H54 (cell line): ENCODE results near the gene CERS5.

Experiments used
- DNase-seq: peaks from one replicate; pipeline ENCODE4 v3.0.0; 2011; ENCODE audit warnings: low spot score, mixed read lengths; ENCODE audit not compliant: insufficient read length
- FAIRE-seq: peaks from 3 replicates; lab custom pipeline; 2011; peaks lifted over from hg19 to GRCh38; lab: Jason Lieb, UNC
- POLR2A ChIP-seq: IDR thresholded peaks from 2 replicates; pipeline ENCODE4 v1.6.1; 2011; ENCODE audit warnings: low read depth, mild to moderate bottlenecking, low read length

CERS5 gene

DNA sequence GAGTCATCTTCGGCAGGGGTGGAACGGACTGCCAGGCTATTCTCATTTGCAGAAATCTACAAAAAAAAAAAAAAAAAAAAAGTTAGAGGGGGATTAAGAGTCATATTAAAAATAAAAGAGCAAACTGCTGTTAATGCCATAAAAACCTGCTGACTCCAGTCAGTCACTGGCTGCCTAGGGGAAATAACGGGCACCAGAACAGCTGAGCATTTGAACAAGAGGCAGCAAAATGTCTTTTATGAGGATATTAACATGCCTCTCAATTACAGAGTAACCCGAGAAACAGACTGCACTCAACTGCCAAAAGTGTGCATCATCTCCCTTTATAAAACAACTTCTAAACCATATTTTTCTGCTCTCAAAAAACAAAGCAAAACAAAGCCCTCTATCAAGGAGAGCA, 28.7 kb upstream of the CERS5 start:
- TF ChIP-seq POLR2A = no peak
- FAIRE-seq (no peak), DNase-seq (no peak)

GRCh38 chr12:50192908-50193307, 25.7 kb upstream of the CERS5 start:
- DNase-seq (no peak), FAIRE-seq (no peak)
- TF ChIP-seq POLR2A = no peak

DNA sequence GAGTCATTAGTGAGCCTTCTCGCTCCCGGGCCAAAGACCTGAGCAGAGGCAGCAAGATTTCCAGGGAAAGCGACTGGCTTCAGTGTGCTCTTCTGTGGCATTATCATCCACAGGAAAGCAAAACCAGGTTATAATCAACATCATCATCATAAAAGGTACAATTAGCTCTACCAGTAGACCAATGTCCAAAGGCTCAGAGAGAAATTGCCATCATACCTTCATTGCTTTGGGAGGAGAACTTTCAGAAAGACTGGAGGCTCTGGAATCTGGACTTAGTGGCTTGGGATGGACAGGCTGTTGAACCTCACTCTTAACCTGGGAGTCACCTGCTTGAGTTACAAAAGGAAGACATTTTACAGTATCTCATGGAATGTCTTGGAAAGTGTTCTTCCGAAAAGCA, 25.1 kb upstream of the CERS5 start:
- DNase-seq (no peak), FAIRE-seq (no peak)
- TF ChIP-seq POLR2A = no peak

- DNase-seq (no peak), FAIRE-seq (no peak)
- TF ChIP-seq POLR2A = no peak
Measured at GRCh38 chr12:50190859-50191258, 23.7 kb upstream of the CERS5 start.

DNA sequence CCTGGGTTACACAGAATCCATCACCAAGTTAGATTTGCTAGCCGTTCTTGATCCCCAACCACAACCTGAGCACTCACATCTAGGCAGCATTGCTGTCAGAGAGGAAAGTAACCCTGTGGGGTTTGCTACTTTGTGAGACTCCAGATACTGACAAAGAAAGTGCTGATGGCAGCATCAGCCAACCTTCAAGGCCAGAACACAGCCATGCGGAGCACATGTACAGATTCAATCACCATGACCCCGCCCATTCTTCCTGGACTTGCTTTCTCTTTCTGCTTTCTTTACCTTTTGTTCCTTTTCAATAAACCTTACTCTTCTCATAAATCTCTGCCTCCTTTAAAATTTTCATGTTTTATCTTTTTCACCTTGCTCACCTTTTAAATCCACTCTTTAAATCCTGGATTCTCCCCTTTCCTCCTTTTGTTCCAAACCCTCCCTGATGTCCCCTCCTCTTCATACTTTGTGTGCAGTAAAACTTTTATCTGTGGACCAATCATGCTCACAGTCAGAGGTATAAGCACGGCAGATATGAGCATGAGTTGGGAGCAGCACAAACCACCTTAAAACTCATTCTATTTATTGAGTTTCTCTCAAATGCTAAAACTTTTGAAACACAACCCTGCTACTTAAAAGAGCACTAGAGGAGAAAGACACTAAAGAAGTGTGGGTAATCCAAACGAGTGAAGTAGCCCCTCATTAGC, 21.9 kb upstream of the CERS5 start:
- FAIRE-seq = no peak

DNA sequence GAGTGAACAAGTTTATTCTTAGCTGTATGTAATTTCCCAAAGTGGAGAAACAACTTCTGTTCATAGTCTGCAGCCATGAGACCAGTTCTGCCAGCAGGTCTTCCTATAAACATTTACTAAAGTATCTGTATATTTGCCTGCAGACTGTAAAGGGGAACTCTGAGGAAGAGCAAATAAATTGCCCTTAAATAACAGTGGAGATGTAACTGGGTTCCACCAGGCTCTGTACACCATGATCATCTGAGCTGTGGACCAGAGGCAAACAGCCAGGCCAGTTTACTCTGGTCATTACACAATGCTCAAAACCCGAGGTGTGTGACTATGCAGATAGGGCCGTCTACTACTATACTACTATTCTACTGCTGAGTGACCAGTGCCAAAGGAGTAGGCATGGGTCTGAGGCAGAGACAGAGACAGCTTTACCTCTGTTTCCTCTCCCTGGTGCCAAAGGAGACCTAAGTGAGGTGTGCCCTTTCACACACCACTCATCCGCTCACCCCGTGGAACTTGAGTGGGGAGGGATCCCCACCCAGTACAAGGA, 21.1 kb upstream of the CERS5 start:
- no peak for DNase-seq
- no peak for TF ChIP-seq POLR2A
- FAIRE-seq = no peak

More for the DNA sequence above, 21.9 kb upstream of the CERS5 start:
- no peak for DNase-seq
- no peak for TF ChIP-seq POLR2A

DNA sequence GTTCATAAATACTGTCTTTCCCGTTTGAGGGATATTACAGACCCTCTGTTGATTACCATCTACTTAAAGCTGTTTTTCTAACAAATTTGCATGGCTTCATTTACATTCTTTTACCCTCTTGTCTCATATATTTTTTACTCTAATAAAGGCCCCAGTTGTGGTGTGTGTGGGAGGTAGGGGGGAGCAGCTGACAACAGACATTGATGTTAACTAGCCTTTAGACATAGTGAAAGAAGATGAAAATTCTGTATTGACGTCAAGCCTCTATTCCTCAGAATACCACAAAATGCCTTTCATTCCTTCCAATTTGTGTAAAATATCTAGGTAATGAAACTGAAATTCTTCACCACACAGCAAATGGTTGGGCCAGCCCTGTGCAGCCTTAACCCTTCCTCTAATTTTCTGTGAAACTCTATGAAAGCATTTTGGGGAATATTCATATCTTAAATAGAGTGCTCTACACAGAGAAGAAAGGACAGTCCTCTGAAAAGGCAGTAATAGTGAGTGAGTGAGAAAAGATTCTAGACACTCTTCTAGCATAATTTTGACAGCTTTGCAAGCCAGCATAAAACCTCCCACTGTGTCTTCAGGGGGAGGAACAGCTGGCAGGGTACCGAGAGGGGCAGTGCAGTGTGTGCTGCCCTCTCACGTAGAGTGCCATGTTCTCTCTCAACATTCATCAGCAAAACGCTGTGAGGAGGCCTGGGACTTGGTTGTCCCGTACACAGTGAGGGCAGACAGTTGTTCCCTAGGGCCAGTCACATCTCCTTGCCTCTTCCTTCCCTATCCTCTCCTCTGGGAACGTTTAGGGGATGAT, 20.1 kb upstream of the CERS5 start:
- no peak for FAIRE-seq
- no peak for DNase-seq
- TF ChIP-seq POLR2A = no peak

DNA sequence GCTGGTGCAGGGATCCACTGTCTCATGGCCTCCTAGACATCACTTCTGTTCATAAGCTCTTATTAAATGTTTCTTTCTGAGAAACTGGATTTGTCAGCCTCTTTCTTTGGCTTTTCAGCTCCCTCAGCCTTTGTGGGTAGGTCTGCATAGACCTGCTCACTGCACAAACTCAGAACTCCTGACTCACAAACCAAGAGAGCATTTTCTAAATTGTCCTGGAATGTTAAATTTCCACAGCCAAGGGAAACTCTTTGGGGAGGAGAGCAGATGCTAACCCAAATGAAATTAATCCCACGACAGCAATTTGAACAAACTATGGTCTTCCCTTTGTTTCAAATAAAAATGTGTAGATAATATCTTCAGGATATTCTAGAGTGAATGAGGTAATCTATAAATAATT, 19.5 kb upstream of the CERS5 start:
- no peak for FAIRE-seq
- no peak for DNase-seq
- TF ChIP-seq POLR2A = no peak

GRCh38 chr12:50185970-50186663, 18.9 kb upstream of the CERS5 start:
- FAIRE-seq = peak; percentile 45
- DNase-seq = no peak
- TF ChIP-seq POLR2A = no peak

- FAIRE-seq = no peak
Measured at GRCh38 chr12:50185301-50185895, 18.2 kb upstream of the CERS5 start.

GRCh38 chr12:50184261-50184660, 17.1 kb upstream of the CERS5 start:
- DNase-seq (no peak), FAIRE-seq (no peak)
- TF ChIP-seq POLR2A = no peak

More at GRCh38 chr12:50185301-50185895, 18.2 kb upstream of the CERS5 start:
- no peak for DNase-seq
- no peak for TF ChIP-seq POLR2A

GRCh38 chr12:50182461-50182860, 15.3 kb upstream of the CERS5 start:
- DNase-seq (no peak), FAIRE-seq (no peak)
- TF ChIP-seq POLR2A = no peak

DNA sequence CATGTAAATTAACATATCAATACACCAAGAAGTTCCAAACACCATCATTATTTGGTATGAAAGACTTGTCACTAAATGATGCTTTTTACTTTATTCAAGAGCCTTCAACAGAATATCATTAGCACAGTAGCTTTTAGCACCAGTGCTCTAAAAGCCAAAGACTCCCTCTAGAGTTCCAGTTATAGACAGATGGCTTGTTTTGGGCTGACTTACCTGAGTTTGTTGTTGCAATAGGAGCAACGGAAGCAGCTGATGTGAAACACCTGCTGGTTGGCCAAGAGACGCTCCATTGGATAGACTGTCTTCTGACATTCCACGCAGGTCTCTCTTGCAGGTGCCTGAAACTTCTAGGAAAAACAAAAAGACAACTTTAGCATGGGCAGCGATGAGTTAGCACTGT, 14.5 kb upstream of the CERS5 start:
- no peak for TF ChIP-seq POLR2A
- FAIRE-seq (no peak), DNase-seq (no peak)

DNA sequence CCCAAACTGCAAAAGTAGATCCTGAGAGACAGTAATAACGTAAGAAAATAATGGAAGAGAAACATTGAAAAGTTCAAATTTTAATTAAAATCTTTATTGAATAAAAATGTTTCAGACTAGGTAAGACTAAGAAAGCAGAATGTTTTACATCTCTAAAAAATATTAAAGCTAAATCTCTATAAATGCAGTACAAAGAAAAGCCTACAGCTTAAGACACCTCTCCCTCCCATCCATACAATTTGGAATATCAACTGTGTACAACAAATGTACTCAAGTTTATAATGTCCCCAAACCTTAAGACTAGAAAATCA, 8.5 kb upstream of the CERS5 start:
- FAIRE-seq = no peak
- no peak for TF ChIP-seq POLR2A
- DNase-seq = no peak
